ENCODE results near the gene NFIA.

The NFIA gene

DNA sequence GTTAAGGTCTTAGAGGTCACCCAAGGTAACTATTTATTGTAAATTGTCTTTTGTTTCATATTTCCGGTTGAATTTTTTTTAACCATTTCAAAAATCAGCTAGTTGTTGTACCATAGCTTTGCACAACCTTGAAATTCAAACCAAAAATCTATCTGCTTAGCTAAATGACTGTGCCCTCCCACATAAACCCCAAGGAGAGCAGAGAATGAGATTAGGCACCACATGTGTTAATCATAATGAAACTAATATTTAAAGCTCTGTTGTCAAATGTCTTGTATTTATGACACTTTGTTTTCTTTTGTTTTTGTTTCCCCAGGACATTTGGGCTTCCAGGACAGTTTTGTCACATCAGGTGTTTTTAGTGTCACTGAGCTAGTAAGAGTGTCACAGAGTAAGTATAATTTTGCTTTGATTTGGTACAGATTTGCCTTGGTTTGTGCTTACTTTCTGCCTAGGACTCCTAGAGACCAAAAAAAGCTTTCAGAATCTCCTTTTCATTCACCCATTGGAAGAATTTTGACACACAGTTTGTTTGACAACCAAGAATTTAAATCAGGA lies 249.9 kb downstream of the NFIA start:
- Histone ChIP-seq H3K9ac (ENCODE audit: low read depth, low read length) (no peak overlapping the region), H3K36me3 (ENCODE audit: control insufficient read depth, insufficient read depth, low read length) (no peaks in the 10 kb centered on the region), H3K27ac (ENCODE audit: low read depth, low read length) (no peak overlapping the region), H3K9me3 (ENCODE audit: control insufficient read depth, insufficient read depth, low read length) (no peaks in the 10 kb centered on the region), H3K27me3 (ENCODE audit: control insufficient read depth, insufficient read depth, low read length) (no peaks in the 10 kb centered on the region), H3K4me1 (ENCODE audit: control insufficient read depth, insufficient read depth, low read length) (peaks cover 11% of the 10 kb centered on the region), H3K4me3 (ENCODE audit: low read depth, low read length) (no peak overlapping the region)

DNA sequence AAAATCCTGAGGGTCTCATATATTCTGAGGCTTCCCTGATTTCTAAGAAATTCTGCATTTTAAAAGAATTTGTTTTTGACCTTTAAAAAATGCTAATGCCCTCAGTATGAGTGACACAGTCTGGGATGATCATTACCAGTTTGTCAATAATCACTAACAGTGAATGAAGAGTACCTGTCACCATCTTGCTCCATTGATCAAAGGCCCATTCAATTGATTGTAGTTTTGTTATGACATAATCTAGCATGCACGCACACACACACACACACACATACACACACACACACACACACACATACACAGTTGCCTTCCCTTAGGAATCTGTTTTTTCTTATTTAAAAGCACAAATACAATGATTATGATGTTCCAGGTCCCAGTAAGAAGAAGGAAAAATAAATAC lies 250.4 kb downstream of the NFIA start:
- H3K27ac ChIP-seq (ENCODE audit: low read depth, low read length), result no peak overlapping the region
- H3K4me1 ChIP-seq (ENCODE audit: control insufficient read depth, insufficient read depth, low read length), result peaks cover 16% of the 10 kb centered on the region
- H3K9me3 ChIP-seq (ENCODE audit: control insufficient read depth, insufficient read depth, low read length), result no peaks in the 10 kb centered on the region
- no peak overlapping the region for H3K9ac ChIP-seq (ENCODE audit: low read depth, low read length)
- no peak overlapping the region for H3K4me3 ChIP-seq (ENCODE audit: low read depth, low read length)
- H3K27me3 ChIP-seq (ENCODE audit: control insufficient read depth, insufficient read depth, low read length), result no peaks in the 10 kb centered on the region
- H3K36me3 ChIP-seq (ENCODE audit: control insufficient read depth, insufficient read depth, low read length), result no peaks in the 10 kb centered on the region

DNA sequence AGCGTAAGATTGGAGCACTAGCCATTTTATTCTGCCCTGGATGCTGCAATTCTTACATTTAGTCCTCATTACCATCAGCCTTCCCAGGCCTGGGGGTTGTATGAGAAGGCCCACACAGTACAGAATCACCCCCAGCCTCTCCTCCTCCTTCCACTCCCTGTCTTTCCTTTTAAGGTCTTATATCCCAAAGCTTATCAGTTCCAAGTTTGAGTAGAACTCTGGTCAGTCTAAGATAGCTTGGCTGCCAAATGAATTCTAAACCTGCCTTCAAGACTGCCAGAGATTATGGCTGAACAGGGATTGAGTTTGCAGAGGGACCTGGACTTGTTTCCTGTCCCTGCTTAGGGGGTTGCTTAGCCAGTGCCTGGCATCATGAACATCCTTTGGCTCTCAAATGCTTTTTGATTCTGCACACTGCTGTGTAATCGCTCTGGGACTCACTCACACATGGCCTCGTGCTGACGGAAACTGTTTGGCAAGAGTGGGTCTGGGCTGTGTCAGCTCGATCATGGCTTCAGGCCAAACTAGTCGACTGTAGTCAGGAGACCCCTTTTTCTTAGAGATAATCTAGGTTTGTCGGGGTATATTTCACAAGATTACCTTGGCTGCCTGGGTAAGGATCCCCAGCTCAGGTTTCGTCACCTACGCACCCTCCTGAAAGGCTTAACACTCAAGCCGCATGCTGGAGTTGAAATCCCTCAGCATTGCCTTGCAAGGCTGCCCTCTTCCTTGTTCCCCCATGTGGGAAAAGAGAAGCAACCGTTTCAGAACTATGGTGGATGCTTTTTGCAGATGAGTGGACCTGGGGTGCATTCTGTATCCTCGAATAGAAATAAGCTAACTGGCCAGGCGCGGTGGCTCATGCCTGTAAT lies 252.6 kb downstream of the NFIA start:
- Histone ChIP-seq H3K27me3 (ENCODE audit: control insufficient read depth, insufficient read depth, low read length) (no peaks in the 10 kb centered on the region), H3K9me3 (ENCODE audit: control insufficient read depth, insufficient read depth, low read length) (no peaks in the 10 kb centered on the region), H3K4me1 (ENCODE audit: control insufficient read depth, insufficient read depth, low read length) (peaks cover 26% of the 10 kb centered on the region), H3K36me3 (ENCODE audit: control insufficient read depth, insufficient read depth, low read length) (no peaks in the 10 kb centered on the region), H3K4me3 (ENCODE audit: low read depth, low read length) (no peak overlapping the region), H3K9ac (ENCODE audit: low read depth, low read length) (no peak overlapping the region), H3K27ac (ENCODE audit: low read depth, low read length) (no peak overlapping the region)

DNA sequence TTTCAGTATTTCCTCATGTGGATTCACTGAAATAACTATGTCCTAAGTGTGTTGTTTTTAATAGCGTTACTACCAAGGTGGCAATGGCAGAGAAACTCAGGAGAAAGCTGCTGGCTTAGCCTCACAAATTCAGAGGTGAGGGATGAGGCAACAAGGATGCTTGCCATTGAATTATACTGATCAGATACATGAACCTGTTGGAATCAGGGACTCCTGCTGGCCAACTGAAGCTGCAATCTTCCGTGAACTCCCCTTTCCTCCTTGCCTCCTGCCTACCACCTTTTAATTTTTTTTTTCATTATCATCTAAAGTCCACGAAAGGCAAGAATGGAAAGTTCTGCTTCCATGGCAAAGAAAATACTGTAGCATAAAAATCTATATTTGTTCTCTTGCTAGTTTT lies 254.7 kb downstream of the NFIA start:
- Histone ChIP-seq H3K36me3 (ENCODE audit: control insufficient read depth, insufficient read depth, low read length) (no peaks in the 10 kb centered on the region), H3K9ac (ENCODE audit: low read depth, low read length) (no peak overlapping the region), H3K4me3 (ENCODE audit: low read depth, low read length) (no peak overlapping the region), H3K9me3 (ENCODE audit: control insufficient read depth, insufficient read depth, low read length) (no peaks in the 10 kb centered on the region), H3K4me1 (ENCODE audit: control insufficient read depth, insufficient read depth, low read length) (peaks cover 26% of the 10 kb centered on the region), H3K27me3 (ENCODE audit: control insufficient read depth, insufficient read depth, low read length) (no peaks in the 10 kb centered on the region), H3K27ac (ENCODE audit: low read depth, low read length) (no peak overlapping the region)

DNA sequence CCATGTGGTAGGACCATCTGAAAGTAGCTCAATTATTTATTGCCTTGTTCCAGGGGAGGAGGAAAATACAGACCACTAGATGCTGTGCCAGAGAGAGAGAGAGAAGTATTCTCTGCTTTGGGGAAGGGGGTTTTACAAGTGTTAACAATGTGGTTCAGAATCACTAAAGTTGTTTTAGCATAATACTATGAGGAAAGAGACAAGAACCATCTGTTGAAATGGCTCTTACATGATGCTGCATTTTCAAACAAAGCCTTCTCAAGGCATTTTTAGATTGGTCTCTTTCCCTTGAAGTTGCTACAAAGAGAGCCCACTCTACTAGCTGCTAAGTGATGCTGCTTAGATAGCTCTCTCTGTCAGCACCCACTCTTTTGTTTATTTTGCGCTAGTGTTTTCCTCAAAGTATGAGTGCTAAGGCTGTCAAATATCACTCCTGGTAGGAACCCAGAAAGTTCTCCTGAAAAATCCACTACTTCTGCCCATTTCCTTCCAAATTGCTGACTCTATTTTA lies 255.1 kb downstream of the NFIA start:
- no peak overlapping the region for H3K4me3 ChIP-seq (ENCODE audit: low read depth, low read length)
- no peaks in the 10 kb centered on the region for H3K27me3 ChIP-seq (ENCODE audit: control insufficient read depth, insufficient read depth, low read length)
- H3K4me1 ChIP-seq (ENCODE audit: control insufficient read depth, insufficient read depth, low read length), result peaks cover 26% of the 10 kb centered on the region
- H3K9me3 ChIP-seq (ENCODE audit: control insufficient read depth, insufficient read depth, low read length), result no peaks in the 10 kb centered on the region
- H3K27ac ChIP-seq (ENCODE audit: low read depth, low read length), result peak overlapping the region; percentile 81
- H3K9ac ChIP-seq (ENCODE audit: low read depth, low read length), result peak overlapping the region; percentile 5; the same call in 1 of the 2 replicates
- no peaks in the 10 kb centered on the region for H3K36me3 ChIP-seq (ENCODE audit: control insufficient read depth, insufficient read depth, low read length)

DNA sequence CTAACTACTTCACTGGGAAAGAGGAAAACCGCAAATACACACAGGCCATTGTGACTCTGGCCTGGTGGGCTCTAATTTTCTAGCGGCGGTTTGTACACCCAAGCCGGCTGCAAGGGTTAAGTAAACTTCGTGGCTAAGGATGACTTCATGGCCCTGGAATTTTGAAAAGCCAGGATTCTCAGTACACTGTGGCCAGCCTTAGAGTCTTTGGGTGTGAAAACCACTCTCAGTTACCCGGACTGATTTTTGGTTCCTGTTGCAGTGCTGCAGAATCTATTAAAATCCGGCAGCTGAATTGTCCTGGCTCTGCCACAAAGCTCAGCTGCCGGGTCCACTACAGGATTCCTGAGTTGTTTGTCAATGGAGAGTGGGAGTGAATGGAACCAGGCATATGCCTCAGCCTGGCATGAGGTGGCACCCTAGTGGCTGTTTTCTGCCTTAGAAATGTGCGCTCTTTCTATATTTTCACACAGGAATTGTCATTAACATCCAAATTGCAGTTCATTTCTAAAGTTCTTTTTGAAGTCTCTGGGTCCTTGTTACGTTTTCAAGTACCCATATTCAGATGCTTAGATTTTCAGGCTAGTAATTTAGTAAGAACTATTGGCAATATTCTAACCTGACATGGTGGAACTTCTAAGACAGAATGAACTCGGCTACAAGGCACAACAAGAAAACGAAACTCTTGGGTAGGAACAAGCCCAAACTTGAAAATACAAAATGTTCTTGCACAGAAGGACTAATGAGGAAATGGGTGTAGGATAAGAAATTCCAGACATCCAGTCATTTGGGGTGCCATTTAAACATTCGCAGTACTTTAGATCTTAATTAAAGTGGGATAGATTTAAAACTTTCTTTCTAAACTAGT lies 255.9 kb downstream of the NFIA start:
- Histone ChIP-seq H3K36me3 (ENCODE audit: control insufficient read depth, insufficient read depth, low read length) (no peaks in the 10 kb centered on the region), H3K9me3 (ENCODE audit: control insufficient read depth, insufficient read depth, low read length) (no peaks in the 10 kb centered on the region), H3K27ac (ENCODE audit: low read depth, low read length) (peak overlapping the region; percentile 81), H3K4me1 (ENCODE audit: control insufficient read depth, insufficient read depth, low read length) (peaks cover 26% of the 10 kb centered on the region), H3K4me3 (ENCODE audit: low read depth, low read length) (no peak overlapping the region), H3K9ac (ENCODE audit: low read depth, low read length) (peak overlapping the region; percentile 5; the same call in 1 of the 2 replicates), H3K27me3 (ENCODE audit: control insufficient read depth, insufficient read depth, low read length) (no peaks in the 10 kb centered on the region)

DNA sequence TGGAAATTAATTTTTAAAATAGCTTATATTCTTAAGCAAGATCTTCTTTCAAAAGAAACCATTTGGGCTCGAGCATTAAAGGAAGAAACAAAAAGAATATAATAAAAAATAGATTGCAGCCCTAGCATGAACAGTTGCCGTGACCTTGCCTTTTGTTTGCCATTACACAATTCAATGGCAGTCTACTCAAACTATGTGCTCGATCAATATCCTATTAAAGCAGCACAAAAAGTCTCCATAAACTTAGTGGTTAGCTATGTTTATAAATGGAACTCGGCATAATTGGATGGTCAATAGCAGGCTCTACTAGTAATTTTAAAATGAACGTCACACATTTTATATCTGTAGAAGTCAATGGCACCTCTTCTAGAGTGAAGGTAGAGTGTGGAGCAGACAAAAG lies 256.5 kb downstream of the NFIA start:
- no peak overlapping the region for H3K27ac ChIP-seq (ENCODE audit: low read depth, low read length)

DNA sequence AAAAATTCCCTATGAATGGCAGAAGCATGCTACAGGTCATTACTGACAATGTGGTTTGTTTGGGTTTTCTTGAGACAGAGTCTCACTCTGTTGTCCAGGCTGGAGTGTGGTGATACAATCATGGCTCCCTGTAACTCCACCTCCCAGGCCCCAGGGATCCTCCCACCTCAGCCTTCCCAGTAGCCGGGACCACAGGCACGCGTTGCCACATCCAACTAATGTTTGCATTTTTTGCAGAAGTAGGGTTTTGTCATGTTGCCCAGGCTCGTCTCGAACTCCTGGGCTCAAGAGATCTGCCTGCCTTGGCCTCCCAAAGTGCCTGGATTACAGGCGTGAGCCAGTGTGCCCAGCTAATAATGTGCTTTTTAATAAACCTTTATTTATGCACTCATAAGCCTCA lies 259.1 kb downstream of the NFIA start:
- H3K9me3 ChIP-seq (ENCODE audit: control insufficient read depth, insufficient read depth, low read length), result no peaks in the 10 kb centered on the region
- H3K4me1 ChIP-seq (ENCODE audit: control insufficient read depth, insufficient read depth, low read length), result peaks cover 30% of the 10 kb centered on the region
- no peak overlapping the region for H3K4me3 ChIP-seq (ENCODE audit: low read depth, low read length)
- H3K27me3 ChIP-seq (ENCODE audit: control insufficient read depth, insufficient read depth, low read length), result no peaks in the 10 kb centered on the region
- H3K36me3 ChIP-seq (ENCODE audit: control insufficient read depth, insufficient read depth, low read length), result no peaks in the 10 kb centered on the region
- H3K27ac ChIP-seq (ENCODE audit: low read depth, low read length), result no peak overlapping the region
- no peak overlapping the region for H3K9ac ChIP-seq (ENCODE audit: low read depth, low read length)

More for the DNA sequence above, 256.5 kb downstream of the NFIA start:
- Histone ChIP-seq H3K4me3 (ENCODE audit: low read depth, low read length) (no peak overlapping the region), H3K36me3 (ENCODE audit: control insufficient read depth, insufficient read depth, low read length) (no peaks in the 10 kb centered on the region), H3K4me1 (ENCODE audit: control insufficient read depth, insufficient read depth, low read length) (peaks cover 29% of the 10 kb centered on the region), H3K27me3 (ENCODE audit: control insufficient read depth, insufficient read depth, low read length) (no peaks in the 10 kb centered on the region), H3K9ac (ENCODE audit: low read depth, low read length) (no peak overlapping the region), H3K9me3 (ENCODE audit: control insufficient read depth, insufficient read depth, low read length) (no peaks in the 10 kb centered on the region)

DNA sequence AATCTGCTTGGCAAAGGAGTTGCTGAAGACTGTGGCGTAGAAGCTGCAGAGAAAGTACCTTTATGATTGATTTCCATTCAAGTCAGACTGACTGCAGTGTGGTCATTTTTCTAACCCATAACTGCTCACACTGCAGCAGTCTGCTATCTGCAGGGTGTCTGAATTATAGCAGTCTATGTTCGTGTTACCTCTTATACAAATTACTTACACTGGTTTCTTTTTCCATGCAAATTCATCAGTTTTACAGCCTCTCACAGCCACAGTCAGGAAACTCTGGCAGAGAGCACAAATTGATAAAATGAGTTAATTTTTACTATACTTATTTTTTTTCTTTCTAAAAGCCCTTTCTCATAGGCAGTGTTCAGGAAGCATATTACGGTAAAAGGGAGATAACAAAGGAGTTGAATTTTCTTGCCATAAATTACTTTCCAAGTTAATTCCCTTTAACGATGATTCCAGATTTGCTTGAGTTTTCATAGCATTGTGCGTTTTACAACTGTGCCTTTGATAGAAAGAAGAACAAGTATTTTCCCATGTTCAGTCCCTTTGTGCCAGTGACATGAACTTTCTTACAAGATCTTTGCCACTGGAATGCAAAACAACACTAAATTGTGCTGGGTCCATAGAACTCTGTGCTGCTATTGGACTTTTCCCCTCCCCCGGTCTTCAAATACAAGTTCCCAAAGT lies 261.5 kb downstream of the NFIA start:
- H3K36me3 ChIP-seq (ENCODE audit: control insufficient read depth, insufficient read depth, low read length), result no peaks in the 10 kb centered on the region
- no peaks in the 10 kb centered on the region for H3K27me3 ChIP-seq (ENCODE audit: control insufficient read depth, insufficient read depth, low read length)
- no peaks in the 10 kb centered on the region for H3K9me3 ChIP-seq (ENCODE audit: control insufficient read depth, insufficient read depth, low read length)
- no peak overlapping the region for H3K9ac ChIP-seq (ENCODE audit: low read depth, low read length)
- no peak overlapping the region for H3K27ac ChIP-seq (ENCODE audit: low read depth, low read length)
- H3K4me3 ChIP-seq (ENCODE audit: low read depth, low read length), result no peak overlapping the region
- peaks cover 7% of the 10 kb centered on the region; the same call in 1 of the 2 replicates for H3K4me1 ChIP-seq (ENCODE audit: control insufficient read depth, insufficient read depth, low read length)

DNA sequence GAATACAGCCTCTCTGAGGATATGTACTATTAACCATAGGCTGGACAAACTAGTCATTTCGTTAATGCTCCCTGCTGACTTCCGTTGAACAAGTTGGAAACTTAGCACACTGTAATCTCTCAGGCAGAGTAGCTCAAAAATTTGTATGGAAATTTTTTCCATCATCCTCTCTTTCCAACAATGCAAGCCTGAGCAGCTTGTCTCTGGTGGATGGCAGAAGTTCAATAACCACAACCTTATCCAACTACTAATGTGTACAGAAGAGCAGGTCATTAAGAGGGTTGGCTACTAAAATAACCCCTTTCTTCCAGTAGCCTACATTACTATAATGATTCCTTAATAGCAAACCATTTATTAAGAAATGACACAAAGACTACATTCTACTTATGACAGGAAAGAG lies 262.3 kb downstream of the NFIA start:
- Histone ChIP-seq H3K36me3 (ENCODE audit: control insufficient read depth, insufficient read depth, low read length) (no peaks in the 10 kb centered on the region), H3K9ac (ENCODE audit: low read depth, low read length) (no peak overlapping the region), H3K4me3 (ENCODE audit: low read depth, low read length) (no peak overlapping the region), H3K27ac (ENCODE audit: low read depth, low read length) (no peak overlapping the region), H3K9me3 (ENCODE audit: control insufficient read depth, insufficient read depth, low read length) (no peaks in the 10 kb centered on the region), H3K27me3 (ENCODE audit: control insufficient read depth, insufficient read depth, low read length) (no peaks in the 10 kb centered on the region), H3K4me1 (ENCODE audit: control insufficient read depth, insufficient read depth, low read length) (peaks cover 7% of the 10 kb centered on the region; the same call in 1 of the 2 replicates)
